ENCODE results near the gene CORO6. TPM values are rescaled to one million over a fixed set of nuclear protein-coding genes. Genes with fewer than 3 reads are reported as not detected.
A peak's percentile ranks its signal among the peaks of the same experiment; 100 is the strongest.

Gene CORO6
- total RNA-seq, 4 donors from 2014 or later: 2.0 to 39.9 (median 6.5) TPM

DNA sequence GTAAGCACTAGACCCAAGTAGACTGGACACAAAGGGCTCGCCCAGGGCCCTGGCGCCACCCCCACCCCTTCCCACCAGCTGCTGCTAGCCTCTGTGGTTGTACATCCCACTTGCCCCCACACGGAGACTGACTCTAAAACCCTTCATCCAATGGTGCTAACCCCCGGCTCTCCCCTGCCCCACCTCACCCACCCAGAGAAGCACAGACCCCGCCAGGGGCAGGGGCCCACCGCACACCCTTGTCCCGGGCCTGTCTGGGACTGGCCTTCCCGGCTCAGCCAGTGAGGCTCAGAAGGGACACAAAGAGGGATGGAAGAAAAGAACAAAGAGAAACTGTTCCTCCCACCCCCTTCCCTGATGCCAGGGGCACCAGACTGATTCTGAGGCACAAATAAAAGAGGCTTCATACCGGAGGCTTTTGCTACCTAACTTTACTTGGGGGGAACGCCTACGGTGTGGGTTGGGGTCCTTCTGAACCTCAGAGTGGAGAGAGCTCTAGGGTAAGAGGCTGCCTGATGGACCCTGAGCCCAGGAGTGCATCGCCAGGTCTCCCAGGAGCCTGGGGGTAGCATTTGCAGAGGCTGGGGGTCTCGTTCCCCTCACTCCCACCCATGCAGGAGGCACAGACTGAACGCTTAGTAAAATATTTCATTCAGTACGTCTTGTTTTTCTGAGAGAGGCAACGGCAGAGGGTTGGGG is 8.2 kb downstream of the CORO6 start:
- peaks cover 0 to under 1% (median 0%) of the 10 kb centered on the region in 3 donors for H3K36me3 ChIP-seq
- peaks cover 46 to 69% (median 57%) of the 10 kb centered on the region in 3 donors for H3K4me1 ChIP-seq
- no peak for DNase-seq
- intact Hi-C loops (cut with DNase I): loop anchor here (10.0 kb wide), 1 partner anchor 160 kb away; no protein-coding TSS in a partner anchor
- peak overlapping the region in 2 of 4 donors; percentile 43 to 71 for H3K27ac ChIP-seq
- peaks cover 0 to 34% (median 0%) of the 10 kb centered on the region in 4 donors for H3K27me3 ChIP-seq
- peak overlapping the region in 1 of 4 donors; percentile 65 for H3K4me3 ChIP-seq
- H3K9me3 ChIP-seq: no peaks in the 10 kb centered on the region
- TF ChIP-seq, protein P1, sequence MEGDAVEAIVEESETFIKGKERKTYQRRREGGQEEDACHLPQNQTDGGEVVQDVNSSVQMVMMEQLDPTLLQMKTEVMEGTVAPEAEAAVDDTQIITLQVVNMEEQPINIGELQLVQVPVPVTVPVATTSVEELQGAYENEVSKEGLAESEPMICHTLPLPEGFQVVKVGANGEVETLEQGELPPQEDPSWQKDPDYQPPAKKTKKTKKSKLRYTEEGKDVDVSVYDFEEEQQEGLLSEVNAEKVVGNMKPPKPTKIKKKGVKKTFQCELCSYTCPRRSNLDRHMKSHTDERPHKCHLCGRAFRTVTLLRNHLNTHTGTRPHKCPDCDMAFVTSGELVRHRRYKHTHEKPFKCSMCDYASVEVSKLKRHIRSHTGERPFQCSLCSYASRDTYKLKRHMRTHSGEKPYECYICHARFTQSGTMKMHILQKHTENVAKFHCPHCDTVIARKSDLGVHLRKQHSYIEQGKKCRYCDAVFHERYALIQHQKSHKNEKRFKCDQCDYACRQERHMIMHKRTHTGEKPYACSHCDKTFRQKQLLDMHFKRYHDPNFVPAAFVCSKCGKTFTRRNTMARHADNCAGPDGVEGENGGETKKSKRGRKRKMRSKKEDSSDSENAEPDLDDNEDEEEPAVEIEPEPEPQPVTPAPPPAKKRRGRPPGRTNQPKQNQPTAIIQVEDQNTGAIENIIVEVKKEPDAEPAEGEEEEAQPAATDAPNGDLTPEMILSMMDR (IDR thresholded peaks at IDR 0.05): no peak
- no peak for TF ChIP-seq POLR2A (IDR thresholded peaks at IDR 0.05)
- 30 to 52% methylated on average over 2 to 11 of the region's 16 CpGs for WGBS, 2 donors

DNA sequence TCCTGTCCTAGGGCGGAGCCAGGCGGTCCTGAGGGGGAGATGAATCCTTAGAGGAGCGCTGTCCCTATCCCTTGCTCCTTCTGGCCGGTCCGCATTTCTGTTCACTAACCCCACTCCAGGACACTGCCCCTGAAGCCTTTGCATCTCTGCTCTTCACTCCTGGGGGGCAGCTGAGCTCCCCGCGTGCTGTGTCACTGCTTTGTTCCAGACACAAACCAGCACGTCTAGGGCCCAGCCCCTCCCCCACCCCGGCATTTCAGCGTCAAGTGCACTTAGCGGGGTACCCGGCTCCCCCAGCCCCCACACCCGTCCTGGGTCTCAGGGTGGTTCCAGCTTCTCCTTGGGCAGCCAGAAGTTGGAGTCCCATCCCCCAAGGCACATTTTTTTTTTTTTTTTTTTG is 8.9 kb downstream of the CORO6 start:
- 0 to 42% methylated on average over 1 to 12 of the region's 13 CpGs for WGBS, 2 donors

DNA sequence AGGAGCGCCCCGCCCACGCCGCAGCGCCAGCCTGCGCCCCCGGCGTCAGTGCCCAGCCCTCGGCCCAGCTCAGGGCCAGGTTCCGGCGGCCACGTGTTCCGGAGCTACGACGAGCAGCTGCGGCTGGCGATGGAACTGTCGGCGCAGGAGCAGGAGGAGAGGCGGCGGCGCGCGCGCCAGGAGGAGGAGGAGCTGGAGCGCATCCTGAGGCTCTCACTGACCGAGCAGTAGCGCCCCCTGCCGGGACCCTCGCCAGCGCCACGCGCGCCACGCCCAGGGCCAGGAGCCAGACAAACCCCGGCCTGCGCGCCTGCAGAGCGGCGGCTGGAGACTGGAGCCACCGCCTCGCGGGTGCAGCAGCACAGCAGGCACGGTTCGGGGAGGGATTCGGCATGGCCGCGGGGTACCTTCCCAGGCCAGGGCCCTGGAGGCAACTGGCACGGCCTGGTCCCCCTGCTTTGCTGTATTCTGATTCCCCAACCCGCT is 9.3 kb downstream of the CORO6 start:
- Histone ChIP-seq H3K27ac (peak overlapping the region in 2 of 4 donors; percentile 38 to 60), H3K27me3 (peaks cover 0 to 23% (median 0%) of the 10 kb centered on the region in 4 donors), H3K36me3 (peaks cover 0 to 4% (median 0%) of the 10 kb centered on the region in 3 donors), H3K4me1 (peaks cover 46 to 58% (median 54%) of the 10 kb centered on the region in 3 donors), H3K4me3 (peak overlapping the region in 3 of 4 donors; percentile 13 to 57 (median 32)), H3K9me3 (no peaks in the 10 kb centered on the region)
- peak; percentile 59 for DNase-seq
- intact Hi-C loops (cut with DNase I): loop anchor here (10.0 kb wide), 1 partner anchor 161 kb away; no protein-coding TSS in a partner anchor
- TF ChIP-seq, protein P1 (IDR thresholded peaks at IDR 0.05): peak; percentile 72 to 93 (median 88)
- TF ChIP-seq POLR2A (IDR thresholded peaks at IDR 0.05): no peak
- 40% methylated on average over 1 of the region's 50 CpGs; no CpG with 5 or more reads in 1 of the 2 donors for WGBS, 2 donors

More for the DNA sequence above, 8.9 kb downstream of the CORO6 start:
- TF ChIP-seq, protein P1 (IDR thresholded peaks at IDR 0.05): no peak
- Histone ChIP-seq H3K36me3 (peaks cover 0 to 4% (median 0%) of the 10 kb centered on the region in 3 donors), H3K4me1 (peaks cover 46 to 62% (median 57%) of the 10 kb centered on the region in 3 donors), H3K9me3 (no peaks in the 10 kb centered on the region), H3K27me3 (peaks cover 0 to 28% (median 0%) of the 10 kb centered on the region in 4 donors), H3K27ac (no peak overlapping the region), H3K4me3 (peak overlapping the region in 3 of 4 donors; percentile 13 to 57 (median 32))
- DNase-seq: no peak
- intact Hi-C loops (cut with DNase I): loop anchor here (10.0 kb wide), 1 partner anchor 161 kb away; no protein-coding TSS in a partner anchor

DNA sequence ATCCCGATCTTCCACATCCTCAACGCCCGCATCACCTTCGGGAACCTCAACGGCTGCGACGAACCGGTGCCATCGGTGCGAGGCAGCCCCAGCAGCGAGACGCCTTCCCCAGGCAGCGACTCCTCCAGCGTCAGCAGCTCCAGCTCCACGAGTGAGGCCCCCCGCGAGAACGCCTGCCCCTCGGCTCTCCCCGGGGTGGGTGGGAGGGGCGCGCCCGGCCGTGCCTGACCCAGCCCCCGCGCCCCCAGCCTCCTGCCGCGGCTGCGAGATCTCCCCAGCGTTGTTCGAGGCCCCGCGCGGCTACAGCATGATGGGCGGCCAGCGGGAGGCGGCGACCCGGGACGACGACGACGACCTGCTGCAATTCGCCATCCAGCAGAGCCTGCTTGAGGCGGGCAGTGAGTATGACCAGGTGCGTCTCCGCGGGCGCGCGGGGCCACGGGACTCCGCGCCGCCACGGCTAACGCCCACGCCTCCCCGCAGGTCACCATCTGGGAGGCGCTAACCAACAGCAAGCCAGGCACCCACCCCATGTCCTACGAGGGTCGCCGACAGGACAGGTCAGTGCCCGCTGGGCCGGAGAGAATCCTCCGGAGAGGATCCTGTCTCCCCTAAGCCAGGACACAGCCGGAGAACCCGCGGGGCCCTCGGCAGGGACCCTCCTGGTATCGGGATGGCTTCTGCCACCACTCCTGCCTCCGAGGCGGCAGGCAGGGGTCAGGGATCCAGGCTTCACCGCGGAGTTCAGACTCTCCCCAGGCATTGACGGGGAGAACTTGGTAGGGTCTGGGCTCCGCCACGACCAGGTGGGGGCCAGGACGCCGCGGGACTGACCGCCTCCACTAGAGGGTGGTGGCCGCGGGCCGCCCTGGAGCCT is 10.1 kb downstream of the CORO6 start:
- TF ChIP-seq, protein P1 (IDR thresholded peaks at IDR 0.05): no peak
- no peak for TF ChIP-seq POLR2A (IDR thresholded peaks at IDR 0.05)
- H3K4me3 ChIP-seq: peak overlapping the region in 2 of 4 donors; percentile 32 to 57
- WGBS, 2 donors: no CpG with 5 or more reads among the region's 85 CpGs
- H3K27me3 ChIP-seq: peaks cover 0 to 22% (median 0%) of the 10 kb centered on the region in 4 donors
- peaks cover 0 to 4% (median 0%) of the 10 kb centered on the region in 3 donors for H3K36me3 ChIP-seq
- H3K9me3 ChIP-seq: no peaks in the 10 kb centered on the region
- peak overlapping the region in 2 of 4 donors; percentile 38 to 60 for H3K27ac ChIP-seq
- H3K4me1 ChIP-seq: peaks cover 41 to 50% (median 48%) of the 10 kb centered on the region in 3 donors
- no peak for DNase-seq
- intact Hi-C loops (cut with DNase I): loop anchor here (10.0 kb wide), 1 partner anchor 162 kb away; no protein-coding TSS in a partner anchor
